Sigmoid colon (tissue), 7 donors: ENCODE measurements around the gene TWF2. TPM values are rescaled to one million over a fixed set of nuclear protein-coding genes. Genes with fewer than 3 reads are reported as not detected.

Source experiments
- DNase-seq: peaks from one replicate; pipeline ENCODE4 v3.0.0-alpha.2; 2019
- H3K27ac ChIP-seq, 4 donors: fragments of 200-600 bp; sonication (generic); one replicate each; pipeline ENCODE4 v1.5.1; 2016 to 2019; ENCODE audit warnings: mild to moderate bottlenecking in 1 of 4
- H3K27me3 ChIP-seq, 3 donors: fragments of 200-600 bp; sonication (generic); one replicate each; pipeline ENCODE4 v1.5.1; 2019; ENCODE audit warnings: mild to moderate bottlenecking in 1 of 3
- H3K36me3 ChIP-seq, 4 donors: fragments of 200-600 bp; sonication (generic); one replicate each; pipeline ENCODE4 v1.5.1; 2016 to 2019
- H3K4me1 ChIP-seq, 4 donors: fragments of 200-600 bp; sonication (generic); one replicate each; pipeline ENCODE4 v1.5.1; 2017 to 2019
- H3K4me3 ChIP-seq, 4 donors: fragments of 200-600 bp; sonication (generic); one replicate each; pipeline ENCODE4 v1.5.1; 2017 to 2019; ENCODE audit warnings: mild to moderate bottlenecking in 2 of 4, moderate library complexity in 1 of 4
- H3K9me3 ChIP-seq, 4 donors: fragments of 200-600 bp in 3 of 4; sonication (generic) in 3 of 4; one replicate each; pipeline versions ENCODE4 v1.5.1 to v1.6.1; 2013 to 2019
- CTCF ChIP-seq, 4 experiments: fragments of 450-650 bp in 3 of 4; fragments of 200-600 bp in 1 of 4; IDR thresholded peaks; one replicate each; pipeline ENCODE4 v1.5.1; 2016 to 2019; ENCODE audit warnings: antibody characterized with exemption in 4 of 4, mild to moderate bottlenecking in 3 of 4, moderate library complexity in 2 of 4
- EP300 ChIP-seq, 4 donors: sonication (generic); formaldehyde crosslinking; IDR thresholded peaks; one replicate each; pipeline ENCODE4 v1.6.1; 2017; ENCODE audit warnings: antibody characterized with exemption in 4 of 4
- POLR2A ChIP-seq, 2 donors: fragments of 450-650 bp; IDR thresholded peaks; one replicate each; pipeline ENCODE4 v1.6.1; 2016; ENCODE audit warnings: antibody characterized with exemption in 2 of 2, mild to moderate bottlenecking in 2 of 2, moderate library complexity in 2 of 2
- POLR2AphosphoS5 ChIP-seq, 4 donors: sonication (generic); formaldehyde crosslinking; IDR thresholded peaks; one replicate each; pipeline ENCODE4 v1.6.1; 2017; ENCODE audit warnings: antibody characterized with exemption in 4 of 4
- WGBS, 2 donors: extraction: QIAGEN DNeasy Blood & Tissue Kit; methylation state at CpG; one replicate each; pipeline ENCODE4 v1.1.7; 2013; 5-methylcytosine and 5-hydroxymethylcytosine counted together
- intact Hi-C: fragments of 100-400 bp; cut with DNase I; formaldehyde crosslinking; loops from one replicate; pipeline ENCODE4 v1.15.1; 2023
- polyA plus RNA-seq, 3 donors: library from polyadenylated mRNA; stranded (reverse); fragments of 200-250 nt; gene quantifications; one replicate each; pipeline ENCODE4 v1.2.3, GENCODE V29; 2013
- total RNA-seq, 4 donors: library from RNA; depleted of rRNA; stranded (reverse); fragments of >200 nt; gene quantifications; one replicate each; pipeline ENCODE4 v1.1.0, GENCODE V29; 2016
- donor health status: healthy with polysubstance abuse.
- donor health status: Bipolar disorder and iron deficiency.
- donor health status: healthy.

Gene TWF2
- total and polyA plus RNA-seq, 7 donors, result 40.4 to 79.3 (median 57.3) TPM

- intact Hi-C loops, result no loop called here
- Histone ChIP-seq H3K4me1 (peaks cover 0 to 24% (median 12%) of the 10 kb centered on the region in 4 donors), H3K36me3 (no peaks in the 10 kb centered on the region)
Observed at GRCh38 chr3:52221563-52222318, 17.2 kb downstream of the TWF2 start.

GRCh38 chr3:52221141-52221562 lies 17.8 kb downstream of the TWF2 start:
- no peaks in the 10 kb centered on the region for H3K27me3 ChIP-seq
- H3K4me3 ChIP-seq, result no peak overlapping the region
- no peak for DNase-seq
- no peak overlapping the region for H3K27ac ChIP-seq
- H3K9me3 ChIP-seq, result no peaks in the 10 kb centered on the region
- peaks cover 0 to 30% (median 18%) of the 10 kb centered on the region in 4 donors for H3K4me1 ChIP-seq
- TF ChIP-seq CTCF (IDR thresholded peaks at IDR 0.05), result no peak
- TF ChIP-seq POLR2AphosphoS5 (IDR thresholded peaks at IDR 0.05), result no peak
- no peaks in the 10 kb centered on the region for H3K36me3 ChIP-seq
- 96% methylated on average over 27 of the region's 27 CpGs for whole genome bisulfite sequencing, 2 donors
- intact Hi-C loops, result no loop called here

More at GRCh38 chr3:52221563-52222318, 17.2 kb downstream of the TWF2 start:
- no peak for TF ChIP-seq POLR2AphosphoS5 (IDR thresholded peaks at IDR 0.05)
- TF ChIP-seq EP300 (IDR thresholded peaks at IDR 0.05), result no peak
- TF ChIP-seq POLR2A (IDR thresholded peaks at IDR 0.05), result no peak
- TF ChIP-seq CTCF (IDR thresholded peaks at IDR 0.05), result no peak
- no peak for DNase-seq
- no peak overlapping the region for H3K27ac ChIP-seq
- 84 to 90% methylated on average over 34 of the region's 34 CpGs for WGBS, 2 donors
- H3K4me3 ChIP-seq, result no peak overlapping the region
- no peaks in the 10 kb centered on the region for H3K9me3 ChIP-seq
- H3K27me3 ChIP-seq, result no peaks in the 10 kb centered on the region

GRCh38 chr3:52220380-52221026 lies 18.5 kb downstream of the TWF2 start:
- H3K4me1 ChIP-seq, result peaks cover 0 to 33% (median 19%) of the 10 kb centered on the region in 4 donors
- TF ChIP-seq POLR2AphosphoS5 (IDR thresholded peaks at IDR 0.05) (peak in 2 of 4 donors; percentile 25 to 40), CTCF (IDR thresholded peaks at IDR 0.05) (peak; percentile 73 to 93 (median 80)), EP300 (IDR thresholded peaks at IDR 0.05) (no peak)
- H3K36me3 ChIP-seq, result peaks cover 0 to 1% (median under 1%) of the 10 kb centered on the region in 4 donors
- no peak overlapping the region for H3K27ac ChIP-seq
- 30 to 32% methylated on average over 9 of the region's 9 CpGs for WGBS, 2 donors
- intact Hi-C loops, result loop anchor here (1.0 kb wide), 1 partner anchor 119 kb away; no protein-coding TSS in a partner anchor
- no peak overlapping the region for H3K4me3 ChIP-seq
- no peaks in the 10 kb centered on the region for H3K9me3 ChIP-seq
- H3K27me3 ChIP-seq, result no peaks in the 10 kb centered on the region
- DNase-seq, result peak; percentile 90

- Histone ChIP-seq H3K4me3 (no peak overlapping the region), H3K4me1 (peaks cover 0 to 33% (median 19%) of the 10 kb centered on the region in 4 donors), H3K27me3 (no peaks in the 10 kb centered on the region), H3K36me3 (peaks cover 5 to 15% (median 12%) of the 10 kb centered on the region in 4 donors), H3K9me3 (no peaks in the 10 kb centered on the region), H3K27ac (peak overlapping the region in 3 of 4 donors; percentile 34 to 66 (median 64))
- TF ChIP-seq CTCF (IDR thresholded peaks at IDR 0.05) (no peak), POLR2AphosphoS5 (IDR thresholded peaks at IDR 0.05) (no peak), POLR2A (IDR thresholded peaks at IDR 0.05) (no peak)
- no peak for DNase-seq
- WGBS, 2 donors, result 76 to 77% methylated on average over 6 of the region's 6 CpGs
- intact Hi-C loops, result no loop called here
Observed at GRCh38 chr3:52218937-52219650, 19.9 kb downstream of the TWF2 start.
